ENCODE results near the gene CRMP1. TPM values are rescaled to one million over a fixed set of nuclear protein-coding genes. Genes with fewer than 3 reads are reported as not detected.

Gene CRMP1
- total and polyA plus RNA-seq, 2 of the 4 experiments (the other 2 are of a cell fraction): 4.1 to 7.4 TPM

GRCh38 chr4:5824635-5825034 lies 68.3 kb downstream of the CRMP1 start:
- Histone ChIP-seq H2BK120ac (ENCODE audit: low read depth, low read length) (no peak overlapping the region), H3K23ac (ENCODE audit: low read depth, low read length) (no peak overlapping the region), H3K4me1 (ENCODE audit: control insufficient read depth, insufficient read depth, low read length) (no peaks in the 10 kb centered on the region), H3K18ac (ENCODE audit: low read depth, low read length) (no peak overlapping the region), H4K8ac (ENCODE audit: low read depth in 2 of 2, low read length in 2 of 2) (no peak overlapping the region), H2AK9ac (replicated peaks; ENCODE audit: low read depth, low read length, poor library complexity) (no peak overlapping the region), H3K27ac (ENCODE audit: insufficient read depth, low read length) (no peak overlapping the region), H4K91ac (ENCODE audit: insufficient read depth, low read depth, low read length) (no peak overlapping the region), H2AFZ (replicated peaks; ENCODE audit: low read length, poor library complexity) (no peak overlapping the region), H2AK5ac (ENCODE audit: low read depth, low read length) (no peak overlapping the region), H3K14ac (replicated peaks; ENCODE audit: low read depth, low read length) (no peak overlapping the region), H2BK15ac (ENCODE audit: low read depth, low read length) (no peak overlapping the region), H3K9ac (ENCODE audit: low read depth, low read length) (no peak overlapping the region), H3K79me1 (ENCODE audit: low read depth in 1 of 2, low read length in 2 of 2) (0 out of 4 replicates have a peak, but pooled peaks cover 0 to 11% of the 10 kb centered on the region in 2 experiments), H3K4ac (ENCODE audit: low read depth, low read length) (no peak overlapping the region), H3K9me1 (ENCODE audit: insufficient read depth, low read length) (peaks cover 13% of the 10 kb centered on the region), H3K4me2 (ENCODE audit: low read depth, low read length) (no peak overlapping the region), H3K27me3 (ENCODE audit: control insufficient read depth, insufficient read depth, low read length) (no peaks in the 10 kb centered on the region), H3K4me3 (ENCODE audit: insufficient read depth, low read depth, low read length) (no peak overlapping the region), H3K9me3 (ENCODE audit: control insufficient read depth, insufficient read depth, low read length) (no peaks in the 10 kb centered on the region), H3K36me3 (ENCODE audit: control insufficient read depth, insufficient read depth, low read length) (peaks cover 56% of the 10 kb centered on the region), H2BK20ac (ENCODE audit: low read depth, low read length) (no peak overlapping the region), H4K5ac (ENCODE audit: low read depth, low read length) (no peak overlapping the region), H2BK5ac (ENCODE audit: low read depth, low read length, poor library complexity, severe bottlenecking) (no peak overlapping the region), H4K20me1 (ENCODE audit: insufficient read depth, low read length) (peaks cover 18% of the 10 kb centered on the region; the same call in 1 of the 2 replicates), H3K56ac (ENCODE audit: extremely low read depth, insufficient read depth, low read length) (no peak overlapping the region)
- dilution Hi-C loops (cut with HindIII; ENCODE audit: low sequenced_read_pairs, unreplicated experiment): no loop called here
- BruUV-seq (replicated peaks): no TSS peak
- CTCF ChIA-PET: no interaction called here
- WGBS, 2 experiments (ENCODE audit: extremely low coverage in 2 of 2, insufficient read length in 1 of 2): no CpG with 5 or more reads among the region's 6 CpGs
- POLR2A ChIA-PET (ENCODE audit: unreplicated experiment): no interaction called here
- peak; percentile 79 for ATAC-seq (ENCODE audit: low read depth)
- TF ChIP-seq CEBPB (IDR thresholded peaks at IDR 0.05; ENCODE audit: low read depth, low read length): no peak
- 0 out of 2 replicates have a peak, but pooled peaks have one; percentile 9 for TF ChIP-seq USF2 (IDR thresholded peaks at IDR 0.05; ENCODE audit: low read depth, low read length)
- no peak for TF ChIP-seq FOS (IDR thresholded peaks at IDR 0.05; ENCODE audit: low read depth, low read length)
- no peak for TF ChIP-seq MAFK (IDR thresholded peaks at IDR 0.05; ENCODE audit: low read depth, low read length)
- TF ChIP-seq CTCF (conservative IDR thresholded peaks at IDR 0.05; ENCODE audit: low read depth, low read length): peak; percentile 46
- TF ChIP-seq SMC3 (IDR thresholded peaks at IDR 0.05; ENCODE audit: low read depth, low read length): peak; percentile 20; the same call in 1 of the 2 replicates
- peak; percentile 44 for TF ChIP-seq RAD21 (IDR thresholded peaks at IDR 0.05; ENCODE audit: low read length)
- intact Hi-C loops (cut with micrococcal nuclease): loop anchor here (10.0 kb wide), 1 partner anchor 440 kb away; no protein-coding TSS in a partner anchor
- in situ Hi-C loops (cut with MboI; ENCODE audit: low sequenced_read_pairs): no loop called here
- DNase-seq: peak; percentile 51
